CD4-positive, alpha-beta T cell treated with Interleukin-4 for 1 hour (primary cell): Measurements from ENCODE around the gene HAUS3.
"Not testable (repeated sequence)": the region's sequence is repeated elsewhere in the genome, so short reads cannot be mapped to it uniquely, and the experiment has no call there.

Experiments used
- DNase-seq, 2 donors: peaks; one replicate each; pipeline ENCODE4 v3.0.0-alpha.2; 2020 to 2022

HAUS3 gene

GRCh38 chr4:2275546-2276251 is 33.8 kb upstream of the HAUS3 start:
- no peak for DNase-seq

DNA sequence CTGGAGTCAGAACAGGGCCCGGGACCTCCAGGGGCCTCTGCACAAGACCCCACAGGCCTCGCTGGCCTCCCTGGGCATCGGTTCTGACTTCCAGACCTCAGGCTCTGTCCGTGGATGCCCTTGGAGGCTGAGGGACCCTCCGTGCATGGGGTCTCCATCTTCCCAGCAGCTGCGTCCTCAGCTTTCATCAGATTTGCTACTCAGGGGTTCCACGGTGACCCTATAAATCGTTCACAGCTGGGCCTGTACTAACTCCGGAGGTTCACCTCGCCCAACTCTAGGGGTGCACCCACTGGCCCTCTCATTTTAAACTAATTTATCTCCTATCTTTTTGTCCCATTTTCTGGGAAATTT is 33.1 kb upstream of the HAUS3 start:
- not testable (repeated sequence) for DNase-seq

DNA sequence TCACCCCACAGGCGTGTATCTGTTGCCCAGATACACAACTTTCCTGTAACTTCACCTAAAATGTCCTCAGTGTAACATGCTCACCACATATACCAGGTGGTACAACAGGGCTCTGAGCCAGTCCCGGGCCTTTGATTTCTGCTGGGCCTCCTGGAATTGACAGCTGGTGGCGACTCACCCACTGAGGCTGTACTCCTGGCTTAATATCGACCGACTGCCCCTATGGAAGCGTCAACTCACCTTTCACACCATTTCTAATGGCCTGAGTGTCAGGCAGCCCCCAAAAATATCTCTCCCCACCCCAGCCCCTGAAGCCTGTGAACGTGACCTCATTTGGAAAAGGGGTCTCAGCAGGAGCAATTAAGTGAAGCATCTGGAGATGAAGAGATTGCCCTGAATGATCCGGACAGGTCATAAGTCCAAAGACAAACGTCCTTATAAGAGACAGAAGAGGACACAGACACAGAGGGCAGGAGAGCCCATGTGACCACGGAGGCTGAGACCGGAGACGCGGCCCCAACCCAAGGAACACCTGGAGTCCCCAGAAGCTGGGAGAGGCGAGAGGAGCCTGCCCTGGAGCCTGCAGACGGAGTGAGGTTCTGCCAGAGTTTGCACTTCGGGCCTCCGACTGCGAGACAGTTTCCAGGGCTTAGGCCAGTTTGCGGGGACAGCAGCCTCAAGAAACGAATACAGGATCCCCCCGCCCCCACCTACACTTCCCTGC is 32.6 kb upstream of the HAUS3 start:
- no peak for DNase-seq

DNA sequence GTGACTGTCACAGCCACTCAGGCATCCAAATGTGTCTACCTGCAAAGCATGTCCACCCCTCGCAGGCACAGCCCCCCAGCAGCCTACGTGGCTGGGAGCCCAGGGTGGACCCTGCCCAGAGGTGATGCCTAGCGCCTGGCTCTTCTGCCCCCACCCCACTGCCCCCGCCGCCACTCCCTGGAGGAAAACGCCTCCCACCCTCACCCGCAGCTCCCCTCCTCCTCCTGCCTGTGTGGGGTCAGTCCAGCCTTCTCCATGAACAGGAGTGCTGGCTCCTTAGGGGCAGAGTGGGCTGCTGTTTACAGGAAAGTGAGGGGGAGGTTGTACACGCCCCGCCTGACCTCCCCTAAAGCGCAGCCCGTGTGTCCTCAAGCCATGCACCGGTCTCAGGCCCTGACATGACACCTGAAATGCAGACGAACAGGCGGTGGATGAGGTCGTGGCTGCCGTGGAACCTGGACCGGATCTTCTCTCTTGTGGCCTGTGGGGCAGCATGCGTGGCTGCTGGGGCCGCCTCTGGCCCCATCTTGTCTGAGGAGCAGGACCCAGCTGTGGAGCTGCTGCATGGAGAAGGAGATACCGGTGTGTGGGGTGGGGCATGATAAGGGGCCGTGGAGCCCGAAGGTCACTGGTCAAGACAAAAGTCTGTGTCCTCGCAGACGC is 31.9 kb upstream of the HAUS3 start:
- DNase-seq = no peak

DNA sequence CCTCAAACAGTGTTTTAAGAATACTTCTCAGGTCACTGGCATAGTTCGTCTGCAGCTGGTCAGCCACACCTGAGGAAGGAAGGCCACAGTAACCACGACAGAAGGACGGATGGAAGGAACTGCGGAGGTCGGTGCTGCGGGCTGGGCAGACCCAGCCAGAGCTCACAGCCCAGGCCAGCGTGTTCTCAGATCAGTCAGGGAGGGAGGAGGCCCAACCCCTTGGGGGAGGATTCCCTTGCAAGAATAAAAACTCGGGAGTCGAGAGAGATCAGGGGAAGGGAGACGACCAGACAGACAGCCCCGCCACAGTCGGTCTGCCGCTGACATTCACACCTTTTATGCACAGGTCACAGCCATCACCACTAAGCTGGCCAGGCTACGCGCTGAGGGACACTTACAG is 31.3 kb upstream of the HAUS3 start:
- DNase-seq = no peak

DNA sequence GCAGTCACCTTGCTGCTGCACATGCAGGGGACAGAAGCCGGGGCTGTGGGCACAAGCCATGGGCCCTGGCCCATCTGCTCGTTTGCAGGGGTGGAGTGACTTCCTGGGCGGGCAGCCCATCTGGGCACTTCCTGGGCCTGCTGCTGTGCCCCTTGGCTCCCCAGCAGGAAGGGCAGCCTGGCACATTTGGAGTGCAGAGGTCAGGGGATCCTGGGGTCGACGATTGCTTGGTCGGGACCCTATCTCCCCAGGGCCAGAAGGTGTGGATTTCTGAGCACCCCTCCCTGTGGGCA is 30.9 kb upstream of the HAUS3 start:
- no peak for DNase-seq

GRCh38 chr4:2272026-2272827 is 30.3 kb upstream of the HAUS3 start:
- DNase-seq = no peak

- DNase-seq = no peak
Observed at GRCh38 chr4:2271279-2272025, 29.5 kb upstream of the HAUS3 start.

GRCh38 chr4:2270341-2271165 is 28.6 kb upstream of the HAUS3 start:
- no peak for DNase-seq

- DNase-seq = no peak
Observed at GRCh38 chr4:2269618-2270163, 27.8 kb upstream of the HAUS3 start.

- DNase-seq = no peak
Observed at GRCh38 chr4:2269206-2269531, 27.2 kb upstream of the HAUS3 start.

GRCh38 chr4:2268357-2269205 is 26.7 kb upstream of the HAUS3 start:
- DNase-seq = no peak

GRCh38 chr4:2267841-2268240 is 25.9 kb upstream of the HAUS3 start:
- DNase-seq = no peak

- no peak for DNase-seq
Observed at GRCh38 chr4:2267320-2267811, 25.4 kb upstream of the HAUS3 start.

DNA sequence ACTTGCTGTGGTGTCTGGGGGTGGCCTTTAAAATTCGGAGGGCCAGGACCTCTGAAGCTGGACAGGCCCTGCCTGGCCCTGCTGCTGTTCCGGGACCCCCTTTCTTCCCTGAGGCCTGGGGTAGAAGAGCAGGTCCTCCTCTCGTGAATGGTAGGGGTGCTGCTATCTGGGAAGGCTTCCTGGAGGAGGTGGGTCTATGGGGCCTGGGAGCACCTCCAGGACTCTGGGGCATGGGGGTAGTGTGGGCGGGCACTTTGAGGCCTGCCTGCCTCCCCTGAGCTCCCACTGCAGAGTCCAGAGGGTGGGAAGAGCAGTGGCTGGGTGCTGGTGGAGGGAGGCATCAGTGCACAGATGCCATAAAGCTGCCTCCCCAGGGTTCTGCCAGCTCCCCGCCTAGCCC is 24.9 kb upstream of the HAUS3 start:
- no peak for DNase-seq

GRCh38 chr4:2266181-2266580 is 24.3 kb upstream of the HAUS3 start:
- no peak for DNase-seq

DNA sequence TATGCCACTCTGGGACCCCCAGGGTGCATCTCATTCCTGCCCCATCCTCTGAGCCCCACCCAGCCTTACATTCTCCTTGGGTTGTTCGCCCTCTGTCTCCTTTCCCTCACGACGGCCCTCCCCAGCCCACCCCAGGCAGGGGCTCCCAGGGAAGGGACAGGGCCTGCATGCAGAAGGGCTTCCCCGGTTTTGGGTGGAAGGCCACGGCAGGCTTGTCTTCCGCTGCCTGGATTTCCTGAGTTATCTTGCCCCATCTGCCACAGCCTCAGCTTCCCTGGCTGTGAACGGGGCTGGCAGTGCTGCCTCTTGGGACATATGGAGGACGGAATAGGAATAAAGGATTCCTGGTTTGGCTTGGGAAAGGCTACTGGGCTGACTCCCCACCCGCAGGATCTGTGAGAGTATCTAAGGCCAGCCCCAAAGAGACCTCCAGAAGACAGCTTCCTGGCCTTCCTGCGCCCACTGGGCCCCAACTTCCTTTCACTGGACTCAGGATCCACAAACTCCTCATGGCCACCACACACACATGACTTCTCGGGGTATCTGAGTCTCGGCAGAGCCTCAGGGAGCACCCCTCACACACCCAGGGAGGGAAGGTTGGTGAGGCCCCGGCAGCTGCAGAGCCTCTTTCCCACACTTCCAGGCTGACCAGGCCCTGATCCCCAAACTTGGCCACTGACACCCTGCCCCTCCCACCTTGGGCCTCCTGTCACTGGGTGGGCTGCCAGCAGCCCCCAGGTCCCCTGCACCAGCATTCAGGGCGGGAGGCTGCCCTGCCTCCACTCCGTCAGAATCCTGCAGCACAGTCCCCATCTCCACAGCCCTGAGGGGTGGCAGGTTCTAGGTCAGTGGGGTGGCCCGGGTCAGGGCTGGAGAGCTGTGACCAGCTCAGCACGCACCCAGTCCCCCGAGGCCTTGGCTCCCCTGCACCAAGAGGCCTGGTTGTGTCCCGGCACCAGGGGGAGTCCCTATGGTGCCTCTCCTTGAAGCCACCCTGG is 23.5 kb upstream of the HAUS3 start:
- no peak for DNase-seq

DNA sequence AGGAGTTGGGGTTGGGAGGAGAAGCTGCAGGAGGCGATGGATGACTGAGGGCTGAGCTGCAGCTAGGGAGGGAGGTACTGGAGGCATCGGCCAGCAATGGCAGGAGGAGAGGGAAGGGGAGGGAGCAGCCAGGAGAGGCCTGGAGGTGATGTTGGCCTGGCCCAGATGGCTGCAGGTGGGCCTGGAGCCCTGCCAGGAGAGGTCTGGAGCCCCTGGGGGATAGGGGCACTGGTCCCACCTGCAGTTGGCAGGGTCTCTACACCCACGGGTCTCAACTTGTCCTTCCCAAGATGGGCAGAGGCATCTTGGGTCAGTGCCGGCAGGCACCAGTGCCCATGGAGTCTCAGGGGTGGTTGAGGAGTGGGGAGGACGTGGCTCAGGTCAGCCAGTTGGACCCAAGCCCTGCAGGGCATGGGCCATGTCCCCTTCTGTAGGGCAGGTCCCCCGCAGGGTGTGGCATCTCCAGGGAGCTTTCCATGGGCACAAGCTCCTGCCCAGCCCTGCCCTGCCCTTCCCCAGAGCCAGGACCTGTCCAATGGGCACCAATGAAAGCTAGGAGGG is 22.6 kb upstream of the HAUS3 start:
- no peak for DNase-seq

GRCh38 chr4:2263926-2264321 is 22.0 kb upstream of the HAUS3 start:
- DNase-seq = no peak
